Muscle of back (tissue), 11 donors: ENCODE data around the gene TRAF3. TPM values are rescaled to one million over a fixed set of nuclear protein-coding genes. Genes with fewer than 3 reads are reported as not detected.
"Not testable (repeated sequence)": the region's sequence is repeated elsewhere in the genome, so short reads cannot be mapped to it uniquely, and the experiment has no call there.

Experiments used
- DNase-seq, 3 donors: peaks; one replicate each; pipeline versions ENCODE4 v3.0.0 to v3.0.0-alpha.2; 2013
- polyA plus RNA-seq, 10 donors: library from polyadenylated mRNA; unstranded; fragments of 120-200 nt; gene quantifications; one replicate each; pipeline ENCODE4 v1.2.1, GENCODE V29; 2013; ENCODE audit not compliant: insufficient read length in 10 of 10

The TRAF3 gene
- polyA plus RNA-seq, 10 donors = 10.9 to 18.9 (median 12.5) TPM

DNA sequence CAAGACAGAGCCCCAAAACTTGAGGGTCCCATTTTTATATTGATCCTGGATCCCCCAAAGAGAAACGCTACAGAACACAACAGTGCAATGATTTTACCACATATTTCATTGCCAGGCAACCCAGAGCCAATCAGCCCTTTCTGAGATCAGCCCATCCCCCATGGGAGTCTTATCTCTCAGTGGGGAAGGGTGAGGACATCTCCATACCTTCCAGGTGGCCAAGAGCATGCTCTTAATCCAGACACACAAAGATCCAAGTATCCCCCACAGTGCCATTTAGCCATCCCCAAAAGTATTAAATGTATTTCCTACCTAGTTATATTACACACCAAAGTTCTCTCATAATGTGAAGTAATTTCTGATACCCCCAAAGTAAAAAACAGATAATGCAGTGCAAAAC lies 82.7 kb downstream of the TRAF3 start:
- DNase-seq = no peak

- no peak for DNase-seq
These were observed 85.0 kb downstream of the TRAF3 start for GRCh38 chr14:102862154-102862773.

GRCh38 chr14:102863381-102863780 lies 86.1 kb downstream of the TRAF3 start:
- no peak for DNase-seq

DNA sequence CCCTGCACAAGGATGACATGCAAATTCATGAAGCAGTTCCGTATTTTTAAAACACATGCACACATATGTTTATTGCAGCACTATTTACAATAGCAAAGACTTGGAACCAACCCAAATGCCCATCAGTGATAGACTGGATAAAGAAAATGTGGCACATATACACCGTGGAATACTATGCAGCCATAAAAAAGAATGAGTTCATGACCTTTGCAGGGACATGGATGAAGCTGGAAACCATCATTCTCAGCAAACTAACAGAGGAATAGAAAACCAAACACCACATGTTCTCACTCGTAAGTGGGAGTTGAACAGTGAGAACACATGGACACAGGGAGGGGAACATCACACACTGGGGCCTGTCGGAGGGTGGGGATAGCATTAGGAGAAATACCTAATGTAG lies 88.7 kb downstream of the TRAF3 start:
- DNase-seq = not testable (repeated sequence)

DNA sequence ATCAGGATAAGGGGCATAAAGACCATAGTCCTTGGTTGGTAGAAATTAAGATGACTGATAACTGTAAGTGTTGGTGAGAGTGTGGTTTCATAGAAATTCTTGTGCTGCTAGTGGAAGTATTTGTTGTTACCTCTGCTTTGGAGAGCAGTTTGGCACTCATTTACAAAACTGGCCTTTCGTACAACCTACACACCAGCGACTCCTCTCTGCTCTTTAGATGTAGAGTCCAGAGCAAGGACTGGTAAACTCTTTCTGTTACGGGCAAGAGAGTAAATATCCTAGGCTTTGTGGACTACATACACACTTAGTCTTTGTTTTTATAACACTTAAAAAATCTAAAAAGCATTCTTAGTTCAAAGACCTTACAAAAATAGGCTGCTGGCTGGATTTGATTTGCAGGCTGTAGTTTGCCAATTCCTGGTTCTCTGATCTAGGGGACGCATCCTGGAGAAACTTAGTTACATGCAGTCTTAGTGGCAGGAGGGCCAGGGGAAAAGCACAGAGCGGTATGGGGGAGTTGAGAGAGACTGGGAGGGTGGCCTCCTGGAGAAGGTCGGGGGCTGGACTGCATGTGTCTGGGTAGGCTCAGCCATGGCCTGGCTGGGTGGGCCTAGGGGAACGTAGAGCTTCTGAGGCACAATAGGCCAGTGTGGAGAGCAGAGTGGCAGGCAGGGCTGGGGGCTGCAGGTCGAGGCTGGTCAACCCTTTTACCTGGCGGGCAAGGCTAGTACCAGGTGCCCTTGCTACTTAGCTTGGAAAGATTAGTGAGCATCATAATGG lies 89.9 kb downstream of the TRAF3 start:
- DNase-seq = no peak

DNA sequence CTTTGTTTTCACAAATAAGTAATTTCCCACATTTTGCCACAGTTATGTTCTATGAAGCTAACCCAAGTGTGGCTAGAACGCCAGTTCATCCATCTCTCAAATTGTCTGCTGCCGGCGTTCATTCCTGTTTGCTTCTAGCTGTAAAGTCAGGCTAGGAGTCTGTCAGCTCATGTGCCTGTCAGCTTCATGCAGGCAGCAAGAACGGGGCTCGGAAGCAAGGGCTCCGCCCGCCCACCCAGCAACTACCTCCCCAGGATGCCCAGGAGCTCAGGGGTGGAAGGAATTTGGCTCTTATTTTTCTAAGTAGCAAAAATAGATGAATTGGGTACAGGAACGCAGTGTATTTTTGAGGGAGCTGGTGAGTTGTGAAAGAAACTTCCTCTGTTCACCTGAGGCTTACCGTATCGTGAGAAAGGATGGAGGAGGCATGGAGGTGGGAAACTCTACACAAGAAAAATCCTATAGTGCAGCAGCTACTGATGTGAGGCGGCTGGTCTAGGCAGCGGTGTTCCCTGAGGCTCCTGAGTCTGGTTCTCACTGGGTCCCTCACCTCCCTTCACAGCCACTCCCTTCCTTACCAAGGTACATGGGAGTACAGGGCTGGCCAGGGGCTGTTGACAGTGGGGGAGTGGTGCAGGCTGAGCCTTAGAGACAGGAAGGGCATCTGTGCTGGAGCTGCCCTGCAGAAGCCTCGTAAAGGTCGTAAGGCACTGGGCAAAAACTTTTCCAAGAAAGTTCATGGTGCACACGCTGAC lies 90.8 kb downstream of the TRAF3 start:
- DNase-seq = no peak

- DNase-seq = no peak
These were observed 91.8 kb downstream of the TRAF3 start for GRCh38 chr14:102868956-102869547.

- DNase-seq = no peak
These were observed 93.0 kb downstream of the TRAF3 start for GRCh38 chr14:102870246-102870645.

DNA sequence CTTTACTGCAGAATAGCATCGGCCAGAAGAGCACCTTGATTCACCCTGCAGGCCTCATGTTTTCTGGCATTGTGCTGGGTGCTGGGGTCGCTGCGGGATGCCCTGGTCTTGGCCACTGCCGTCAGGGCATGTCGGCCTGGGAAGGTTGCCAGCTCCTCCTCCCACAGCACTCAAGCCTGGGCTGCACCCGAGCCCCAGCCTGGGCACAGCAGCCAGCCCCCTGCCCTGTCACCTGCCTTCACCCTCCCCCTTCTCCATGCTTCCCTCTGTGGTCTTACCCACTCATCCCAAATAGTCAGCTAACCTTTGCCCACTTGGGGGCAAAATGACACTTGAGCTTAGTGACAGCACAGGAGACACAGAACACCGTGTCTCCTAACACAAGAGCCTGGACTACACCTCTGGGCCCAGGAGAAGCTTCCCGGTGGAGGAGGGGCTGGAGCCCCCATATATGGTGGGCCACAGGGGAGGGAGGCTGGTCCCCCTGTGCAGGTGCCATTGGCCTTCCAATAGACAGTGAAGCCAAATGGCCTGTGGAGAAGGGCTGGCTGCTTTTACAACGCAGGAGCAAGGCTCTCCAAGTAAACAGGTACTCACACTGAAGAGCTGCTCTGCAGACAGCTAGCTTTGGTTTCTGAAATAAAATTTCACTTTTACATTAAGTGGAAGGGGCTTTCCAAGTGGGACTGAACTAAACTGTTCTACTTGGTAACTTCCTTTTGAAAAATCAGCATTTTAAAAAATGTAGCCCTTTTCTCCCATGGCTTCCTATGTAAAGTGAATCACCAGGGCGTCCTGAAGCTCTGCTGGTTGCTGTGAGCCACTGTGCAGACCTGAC lies 94.0 kb downstream of the TRAF3 start:
- no peak for DNase-seq

GRCh38 chr14:102872020-102872419 lies 94.8 kb downstream of the TRAF3 start:
- no peak for DNase-seq

DNA sequence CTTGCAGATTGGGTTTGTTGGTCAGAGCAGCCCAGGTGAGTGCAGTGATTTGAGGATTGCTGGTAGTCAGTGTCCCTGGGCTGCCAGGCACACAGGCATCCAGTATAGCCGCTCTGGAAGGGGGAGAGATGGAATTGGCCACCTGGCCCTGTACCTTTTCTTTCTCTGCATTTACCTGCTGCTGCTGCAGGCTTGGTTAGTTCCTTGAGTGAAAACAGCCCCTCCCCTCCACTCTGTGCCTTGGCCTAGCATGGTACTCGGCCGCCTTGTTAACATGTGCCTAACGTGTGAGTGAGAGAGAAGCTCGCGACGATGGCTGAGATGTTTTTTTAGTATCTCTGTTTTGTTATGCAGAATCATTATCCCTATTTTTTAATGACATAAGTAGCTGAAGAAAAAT lies 95.9 kb downstream of the TRAF3 start:
- no peak for DNase-seq

DNA sequence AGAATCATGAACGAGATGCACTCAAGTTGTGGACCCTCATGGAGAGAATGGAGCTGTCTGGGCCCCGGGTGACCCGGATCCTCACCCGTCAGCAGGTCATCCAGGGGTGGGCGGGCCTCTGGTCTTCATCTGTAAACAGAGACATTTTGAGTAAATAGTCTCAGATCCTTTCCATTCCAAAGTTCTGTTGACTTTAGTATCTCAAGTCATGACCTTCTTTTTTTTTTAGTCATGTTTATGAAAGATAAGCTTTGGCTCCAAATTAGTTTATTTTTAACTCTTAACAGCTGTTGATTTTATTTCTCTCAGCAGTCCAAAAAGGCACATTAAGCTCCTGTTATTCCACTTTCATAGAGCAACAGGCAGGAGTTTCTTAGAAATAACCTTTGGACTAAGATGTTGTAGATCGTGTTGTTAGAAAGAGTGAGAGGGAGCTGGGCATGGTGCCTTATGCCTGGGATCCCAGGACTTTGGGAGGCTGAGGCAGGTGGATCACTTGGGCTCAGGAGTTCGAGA lies 96.4 kb downstream of the TRAF3 start:
- DNase-seq = no peak

DNA sequence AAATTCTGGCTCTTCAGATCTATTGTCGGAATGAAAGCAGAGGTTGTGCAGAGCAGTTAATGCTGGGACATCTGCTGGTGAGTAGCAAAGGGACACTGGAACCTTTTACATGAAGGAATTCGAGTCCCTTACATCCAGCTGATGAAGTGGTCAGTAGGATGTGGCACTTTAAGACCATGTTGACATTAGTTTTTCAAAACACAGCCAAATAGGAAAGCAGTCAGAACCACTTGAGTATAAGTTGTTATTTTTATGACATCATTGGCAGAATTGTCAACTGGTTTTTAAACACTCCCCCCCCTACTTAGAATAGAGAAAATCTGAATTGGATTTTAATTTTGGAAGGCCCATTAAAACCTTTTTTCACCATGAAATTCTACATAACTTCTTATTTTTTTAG lies 98.4 kb downstream of the TRAF3 start:
- DNase-seq = no peak

GRCh38 chr14:102877511-102877910 lies 100.3 kb downstream of the TRAF3 start:
- not testable (repeated sequence) for DNase-seq

GRCh38 chr14:102878174-102878969 lies 101.1 kb downstream of the TRAF3 start:
- no peak for DNase-seq

GRCh38 chr14:102878970-102879460 lies 101.8 kb downstream of the TRAF3 start:
- DNase-seq = no peak

GRCh38 chr14:102882226-102882906 lies 105.1 kb downstream of the TRAF3 start:
- peak; percentile 51 to 64 (median 52) for DNase-seq

DNA sequence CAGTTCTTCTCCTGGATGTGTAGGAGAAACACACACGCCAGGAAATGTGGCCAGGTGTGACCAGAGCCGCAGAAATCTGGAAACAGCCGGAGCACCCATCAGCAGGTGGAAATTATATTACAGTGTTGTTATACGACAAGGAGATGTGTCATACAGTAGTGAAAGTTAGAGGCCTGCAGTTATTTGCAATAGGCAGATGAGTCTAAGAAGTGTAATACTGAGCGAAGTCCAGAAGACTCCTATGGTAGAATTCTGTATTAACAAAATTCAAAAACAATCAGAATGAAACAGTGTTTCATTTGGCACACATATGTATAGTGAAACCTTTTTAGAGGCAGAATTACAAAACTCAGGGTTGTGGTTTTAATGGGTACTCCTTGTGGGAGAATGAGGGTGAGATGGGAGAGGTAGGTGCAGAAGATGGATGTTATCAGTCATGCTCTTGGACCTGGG lies 105.9 kb downstream of the TRAF3 start:
- no peak for DNase-seq

DNA sequence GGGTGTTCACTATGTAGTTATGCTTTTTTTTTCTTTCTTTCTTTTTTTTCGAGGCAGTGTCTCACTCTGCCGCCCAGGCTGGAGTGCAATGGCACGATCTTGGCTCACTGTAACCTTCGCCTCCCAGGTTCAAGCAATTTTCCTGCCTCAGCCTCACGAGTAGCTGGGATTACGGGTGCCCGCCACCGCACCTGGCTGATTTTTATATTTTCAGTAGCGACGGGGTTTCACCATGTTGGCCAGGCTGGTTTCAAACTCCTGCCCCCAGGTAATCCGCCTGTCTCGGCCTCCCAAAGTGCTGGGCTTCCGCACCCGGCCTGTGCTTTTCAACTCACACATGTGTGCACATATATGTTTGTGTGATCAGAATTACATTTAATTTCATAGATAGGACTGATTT lies 106.3 kb downstream of the TRAF3 start:
- no peak for DNase-seq
